K562 (cell line): Measurements from ENCODE around the gene SCMH1. TPM values are rescaled to one million over a fixed set of nuclear protein-coding genes. Genes with fewer than 3 reads are reported as not detected.

ENCODE experiments used
- ATAC-seq: fragments of 200-7000 bp; cut with Tn5 transposase; 3 replicates; pipeline ENCODE4 v1.9.1; 2020; ENCODE audit warnings: moderate library complexity
- BruUV-seq: library from RNA; stranded (reverse); fragments of 400-500 nt; replicated peaks from 2 replicates; lab custom pipeline; 2021; lab: Mats Ljungman, UMichigan
- CTCF ChIA-PET: fragments of 300-600 bp; formaldehyde crosslinking; extraction: SDS; loops from one replicate; lab custom pipeline; 2021; ENCODE audit warnings: low intra/inter-chr PET ratio; lab: Yijun Ruan, JAX
- POLR2A ChIA-PET: fragments of 300-600, 350-650 bp; sonication (Branson Sonifier 250); formaldehyde crosslinking; extraction: SDS; loops from one replicate; lab custom pipeline; 2021; ENCODE audit warnings: antibody characterized with exemption, inconsistent platforms; lab: Yijun Ruan, JAX
- DNase-seq, 4 experiments: peaks; one replicate each; pipeline versions ENCODE4 v3.0.0 to v3.0.0-alpha.2; 2011 to 2018; ENCODE audit warnings: low spot score in 3 of 4, mixed read lengths in 3 of 4; ENCODE audit errors: extremely low read depth in 1 of 4
- FAIRE-seq: peaks from 2 replicates; lab custom pipeline; 2011; peaks lifted over from hg19 to GRCh38; lab: Jason Lieb, UNC
- H2AFZ ChIP-seq: 2 replicates; pipeline ENCODE4 v1.6.0; 2011; ENCODE audit warnings: low read depth, low read length, control low read depth, inconsistent platforms
- H3K27ac ChIP-seq: fragments of 200-600 bp; 3 replicates; pipeline ENCODE4 v1.8.0; 2011; ENCODE audit warnings: low read depth, mild to moderate bottlenecking, control low read depth, inconsistent platforms, low read length, moderate library complexity, mixed read lengths; ENCODE audit errors: extremely low read depth
- H3K27me3 ChIP-seq, 2 experiments: fragments of 300-600 bp in 1 of 2; 2 replicates in 1 of 2; 3 replicates in 1 of 2; pipeline versions ENCODE4 v1.6.0 to v1.8.0; 2011; ENCODE audit warnings: inconsistent platforms in 2 of 2, low read length in 2 of 2, mild to moderate bottlenecking in 1 of 2, mixed read lengths in 1 of 2, moderate library complexity in 1 of 2; ENCODE audit not compliant: control insufficient read depth in 2 of 2, insufficient read depth in 2 of 2
- H3K36me3 ChIP-seq: fragments of 300-600 bp; 3 replicates; pipeline ENCODE4 v1.8.0; 2011; ENCODE audit warnings: mild to moderate bottlenecking, low read length, inconsistent platforms; ENCODE audit not compliant: control insufficient read depth, insufficient read depth
- H3K4me1 ChIP-seq, 2 experiments: fragments of 200-600 bp in 1 of 2; replicated peaks in 1 of 2; 2 replicates in 1 of 2; 3 replicates in 1 of 2; pipeline versions ENCODE4 v1.5.1 to v1.8.0; 2011; ENCODE audit warnings: inconsistent platforms in 2 of 2, low read length in 2 of 2, mild to moderate bottlenecking in 1 of 2, mixed read lengths in 1 of 2, moderate library complexity in 1 of 2; ENCODE audit not compliant: control insufficient read depth in 2 of 2, insufficient read depth in 2 of 2
- H3K4me2 ChIP-seq: 2 replicates; pipeline ENCODE4 v1.6.1; 2011; ENCODE audit warnings: low read length, control low read depth, inconsistent platforms, mixed read lengths; ENCODE audit not compliant: insufficient read depth
- H3K4me3 ChIP-seq: fragments of 200-600 bp; sonication (generic), shearing (Covaris generic); 2 replicates; pipeline ENCODE4 v1.5.1; 2016; ENCODE audit warnings: control low read depth, inconsistent platforms
- H3K79me2 ChIP-seq: fragments of 200-600 bp; 3 replicates; pipeline ENCODE4 v1.8.0; 2011; ENCODE audit warnings: low read length, inconsistent platforms; ENCODE audit not compliant: control insufficient read depth, insufficient read depth
- H3K9ac ChIP-seq, 2 experiments: 2 replicates each; pipeline versions ENCODE4 v1.6.0 to v1.6.1; 2011; ENCODE audit warnings: low read depth in 2 of 2, low read length in 2 of 2, control low read depth in 1 of 2, inconsistent platforms in 1 of 2, mild to moderate bottlenecking in 1 of 2, mixed read lengths in 1 of 2; ENCODE audit not compliant: insufficient read depth in 1 of 2
- H3K9me1 ChIP-seq: one replicate; pipeline ENCODE4 v1.6.0; 2011; ENCODE audit warnings: inconsistent platforms, mild to moderate bottlenecking, low read length, moderate library complexity; ENCODE audit not compliant: control insufficient read depth, insufficient read depth
- H3K9me3 ChIP-seq: replicated peaks from 2 replicates; pipeline ENCODE4 v1.5.1; 2011; ENCODE audit warnings: low read depth, low read length, inconsistent platforms; ENCODE audit not compliant: control insufficient read depth, insufficient read depth
- H4K20me1 ChIP-seq: replicated peaks from 2 replicates; pipeline ENCODE4 v1.6.1; 2011; ENCODE audit warnings: low read length, inconsistent platforms, mixed read lengths; ENCODE audit not compliant: control insufficient read depth, insufficient read depth
- BRF1 ChIP-seq: IDR thresholded peaks from 3 replicates; pipeline ENCODE4 v1.6.1; 2011; ENCODE audit warnings: borderline replicate concordance, mild to moderate bottlenecking; ENCODE audit not compliant: insufficient read length; ENCODE audit errors: extremely low read depth
- CBX2 ChIP-seq: fragments of 200-600 bp; sonication (generic); IDR thresholded peaks from one replicate; pipeline ENCODE4 v1.6.1; 2012; ENCODE audit warnings: mild to moderate bottlenecking, low read length, inconsistent platforms; ENCODE audit not compliant: insufficient read depth, poor library complexity, severe bottlenecking
- COPS2 ChIP-seq: fragments of 450-650 bp; conservative IDR thresholded peaks from 2 replicates; pipeline ENCODE4 v1.6.1; 2016; ENCODE audit warnings: mild to moderate bottlenecking, moderate library complexity
- ELK1 ChIP-seq: sonication (generic); formaldehyde crosslinking; IDR thresholded peaks from 2 replicates; pipeline ENCODE4 v1.8.1; 2022; ENCODE audit warnings: missing genetic modification reagents
- ETS2 ChIP-seq: IDR thresholded peaks from 2 replicates; pipeline ENCODE4 v1.6.1; 2016; ENCODE audit warnings: borderline replicate concordance, missing genetic modification characterization, mild to moderate bottlenecking, moderate library complexity, missing compliant biosample characterization; ENCODE audit not compliant: poor library complexity, severe bottlenecking
- ETV5 ChIP-seq: sonication (generic); formaldehyde crosslinking; IDR thresholded peaks from 2 replicates; pipeline ENCODE4 v1.4.0; 2020; ENCODE audit warnings: low read depth, mild to moderate bottlenecking, missing genetic modification reagents
- MCM5 ChIP-seq: fragments of 450-650 bp; IDR thresholded peaks from 2 replicates; pipeline ENCODE4 v1.6.1; 2016; ENCODE audit warnings: low read depth
- SRSF3 ChIP-seq: fragments of 200-400 bp; formaldehyde crosslinking; IDR thresholded peaks from 2 replicates; pipeline ENCODE4 v1.6.1; 2016; ENCODE audit warnings: mild to moderate bottlenecking, low read length, moderate library complexity; ENCODE audit not compliant: insufficient read depth
- ZNF280B ChIP-seq: fragments of 250-450 bp; sonication (Bioruptor Pico); IDR thresholded peaks from 2 replicates; pipeline ENCODE4 v1.5.1; 2021; ENCODE audit warnings: mild to moderate bottlenecking
- ZNF57 ChIP-seq: fragments of 450-650 bp; formaldehyde crosslinking; IDR thresholded peaks from 2 replicates; pipeline ENCODE4 v1.4.0; 2020; ENCODE audit warnings: mild to moderate bottlenecking, moderate library complexity
- ZNF707 ChIP-seq: fragments of 250-450 bp; sonication (Bioruptor Pico); conservative IDR thresholded peaks from 2 replicates; pipeline ENCODE4 v1.8.0; 2022; ENCODE audit warnings: inconsistent platforms, mild to moderate bottlenecking, moderate library complexity
- WGBS: fragments of 100-300 bp; shearing (Covaris generic); methylation state at CpG from one replicate; pipeline ENCODE4 v1.1.6; 2016; ENCODE audit warnings: low coverage, mixed read lengths; ENCODE audit not compliant: insufficient coverage; ENCODE audit errors: missing lambda C conversion rate; 5-methylcytosine and 5-hydroxymethylcytosine counted together
- in situ Hi-C: fragments of 300-500 bp; cut with MboI; formaldehyde crosslinking; loops from 4 replicates; pipeline ENCODE4 v1.15.0; 2018; ENCODE audit warnings: inconsistent platforms, mixed read lengths
- intact Hi-C: fragments of 100-400 bp; cut with micrococcal nuclease; formaldehyde crosslinking; loops from 2 replicates; pipeline ENCODE4 v1.14.2; 2022
- polyA plus RNA-seq, 8 experiments: library from polyadenylated mRNA; depleted of rRNA in 4 of 8; stranded (reverse) in 5 of 8; unstranded in 3 of 8; fragments of >200 nt; fragmentation: Nextera tagmentation in 2 of 8; fragmentation: Illumina TruSeq in 1 of 8; extraction: Ambion mirVana in 2 of 8; extraction: Trizol in 1 of 8; gene quantifications; 2 replicates each; pipeline versions ENCODE4 v1.2.1 to v1.2.3, GENCODE V29; 2011 to 2014; ENCODE audit warnings: inconsistent platforms in 1 of 8, missing spikeins in 1 of 8
- total RNA-seq, 7 experiments: library from RNA; depleted of rRNA in 6 of 7; stranded (reverse); fragments of >200 nt in 6 of 7; fragmentation: Illumina TruSeq in 2 of 7; extraction: Trizol in 2 of 7; gene quantifications; 2 replicates each; pipeline versions ENCODE4 v1.2.1 to v1.2.3, GENCODE V29; 2011 to 2021; ENCODE audit warnings: low replicate concordance in 1 of 7
- TF ChIP-seq, protein P1 (sequence below): fragments of 150-350 bp; conservative IDR thresholded peaks from 2 replicates; pipeline ENCODE4 v1.6.1; 2014; ENCODE audit warnings: low read length
- TF ChIP-seq, protein P2 (sequence below): fragments of 450-650 bp; formaldehyde crosslinking; conservative IDR thresholded peaks from 2 replicates; pipeline ENCODE4 v1.4.0; 2022; ENCODE audit warnings: mild to moderate bottlenecking, missing genetic modification characterization

SCMH1 gene
- total and polyA plus RNA-seq, 9 of the 15 experiments (the other 6 are each of a cell fraction or from before 2014, with no cell fraction given), result 8.5 to 37.0 (median 26.8) TPM

DNA sequence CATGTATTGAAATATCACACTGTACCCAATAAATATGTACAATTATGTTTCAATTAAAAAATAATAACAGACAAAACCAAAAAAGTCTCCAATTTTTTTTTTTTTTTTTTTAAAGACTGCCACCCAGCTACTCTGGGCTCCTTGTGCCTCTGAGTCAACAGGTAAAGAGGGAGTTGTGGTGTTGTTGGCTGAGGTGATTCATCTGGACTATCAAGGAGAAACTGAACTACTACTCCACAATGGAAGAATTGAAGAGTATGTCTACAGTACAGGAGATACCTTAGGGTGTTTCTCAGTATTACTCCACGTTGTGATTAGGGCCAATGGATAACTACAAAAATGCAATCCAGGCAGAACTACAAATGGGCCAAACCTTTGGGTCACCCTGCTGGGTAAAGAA, 67.9 kb downstream of the SCMH1 start:
- ATAC-seq (no peak), DNase-seq (no peak), FAIRE-seq (no peak)
- intact Hi-C loops (no loop called here), in situ Hi-C loops (no loop called here)
- no TSS peak for BruUV-seq
- no peaks in the 10 kb centered on the region; the same call in 2 of the 3 replicates for H3K36me3 ChIP-seq
- no peak overlapping the region for H3K9ac ChIP-seq
- 48% methylated on average over 1 of the region's 1 CpG for WGBS
- CTCF ChIA-PET, result no interaction called here
- H3K4me1 ChIP-seq, result no peaks in the 10 kb centered on the region
- no peak overlapping the region for H3K27ac ChIP-seq
- H3K4me2 ChIP-seq, result no peak overlapping the region
- no peaks in the 10 kb centered on the region for H3K27me3 ChIP-seq
- TF ChIP-seq ETV5 (CRISPR knock-in tag) (no peak), ZNF280B (no peak), ZNF707 (CRISPR knock-in tag) (no peak), BRF1 (no peak), SRSF3 (no peak), ZNF57 (no peak), ETS2 (tag) (no peak), MCM5 (no peak), CBX2 (no peak), COPS2 (no peak), ELK1 (CRISPR knock-in tag) (no peak)
- TF ChIP-seq, protein P1, sequence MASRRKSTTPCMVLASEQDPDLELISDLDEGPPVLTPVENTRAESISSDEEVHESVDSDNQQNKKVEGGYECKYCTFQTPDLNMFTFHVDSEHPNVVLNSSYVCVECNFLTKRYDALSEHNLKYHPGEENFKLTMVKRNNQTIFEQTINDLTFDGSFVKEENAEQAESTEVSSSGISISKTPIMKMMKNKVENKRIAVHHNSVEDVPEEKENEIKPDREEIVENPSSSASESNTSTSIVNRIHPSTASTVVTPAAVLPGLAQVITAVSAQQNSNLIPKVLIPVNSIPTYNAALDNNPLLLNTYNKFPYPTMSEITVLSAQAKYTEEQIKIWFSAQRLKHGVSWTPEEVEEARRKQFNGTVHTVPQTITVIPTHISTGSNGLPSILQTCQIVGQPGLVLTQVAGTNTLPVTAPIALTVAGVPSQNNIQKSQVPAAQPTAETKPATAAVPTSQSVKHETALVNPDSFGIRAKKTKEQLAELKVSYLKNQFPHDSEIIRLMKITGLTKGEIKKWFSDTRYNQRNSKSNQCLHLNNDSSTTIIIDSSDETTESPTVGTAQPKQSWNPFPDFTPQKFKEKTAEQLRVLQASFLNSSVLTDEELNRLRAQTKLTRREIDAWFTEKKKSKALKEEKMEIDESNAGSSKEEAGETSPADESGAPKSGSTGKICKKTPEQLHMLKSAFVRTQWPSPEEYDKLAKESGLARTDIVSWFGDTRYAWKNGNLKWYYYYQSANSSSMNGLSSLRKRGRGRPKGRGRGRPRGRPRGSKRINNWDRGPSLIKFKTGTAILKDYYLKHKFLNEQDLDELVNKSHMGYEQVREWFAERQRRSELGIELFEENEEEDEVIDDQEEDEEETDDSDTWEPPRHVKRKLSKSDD, result no peak
- TF ChIP-seq, protein P2, sequence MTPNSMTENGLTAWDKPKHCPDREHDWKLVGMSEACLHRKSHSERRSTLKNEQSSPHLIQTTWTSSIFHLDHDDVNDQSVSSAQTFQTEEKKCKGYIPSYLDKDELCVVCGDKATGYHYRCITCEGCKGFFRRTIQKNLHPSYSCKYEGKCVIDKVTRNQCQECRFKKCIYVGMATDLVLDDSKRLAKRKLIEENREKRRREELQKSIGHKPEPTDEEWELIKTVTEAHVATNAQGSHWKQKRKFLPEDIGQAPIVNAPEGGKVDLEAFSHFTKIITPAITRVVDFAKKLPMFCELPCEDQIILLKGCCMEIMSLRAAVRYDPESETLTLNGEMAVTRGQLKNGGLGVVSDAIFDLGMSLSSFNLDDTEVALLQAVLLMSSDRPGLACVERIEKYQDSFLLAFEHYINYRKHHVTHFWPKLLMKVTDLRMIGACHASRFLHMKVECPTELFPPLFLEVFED, result no peak
- H4K20me1 ChIP-seq, result no peaks in the 10 kb centered on the region
- POLR2A ChIA-PET, result no interaction called here
- no peak overlapping the region for H3K4me3 ChIP-seq
- no peaks in the 10 kb centered on the region for H3K9me1 ChIP-seq
- 0 out of 2 replicates have a peak, but pooled peaks cover under 1% of the 10 kb centered on the region for H3K9me3 ChIP-seq
- H2AFZ ChIP-seq, result no peak overlapping the region
- no peaks in the 10 kb centered on the region for H3K79me2 ChIP-seq
